Head of caudate nucleus (tissue), 42 donors: ENCODE measurements around the gene COX4I2.
A peak's percentile ranks its signal among the peaks of the same experiment; 100 is the strongest.

ENCODE experiments used
- DNase-seq, 42 donors: peaks; one replicate each; pipeline versions ENCODE4 v3.0.0 to v3.0.0-alpha.2; 2020 to 2021; ENCODE audit warnings: mixed read lengths in 7 of 42
- intact Hi-C: fragments of 100-400 bp; cut with DNase I; formaldehyde crosslinking; loops from one replicate; pipeline ENCODE4 v1.15.0; 2022

Gene COX4I2

DNA sequence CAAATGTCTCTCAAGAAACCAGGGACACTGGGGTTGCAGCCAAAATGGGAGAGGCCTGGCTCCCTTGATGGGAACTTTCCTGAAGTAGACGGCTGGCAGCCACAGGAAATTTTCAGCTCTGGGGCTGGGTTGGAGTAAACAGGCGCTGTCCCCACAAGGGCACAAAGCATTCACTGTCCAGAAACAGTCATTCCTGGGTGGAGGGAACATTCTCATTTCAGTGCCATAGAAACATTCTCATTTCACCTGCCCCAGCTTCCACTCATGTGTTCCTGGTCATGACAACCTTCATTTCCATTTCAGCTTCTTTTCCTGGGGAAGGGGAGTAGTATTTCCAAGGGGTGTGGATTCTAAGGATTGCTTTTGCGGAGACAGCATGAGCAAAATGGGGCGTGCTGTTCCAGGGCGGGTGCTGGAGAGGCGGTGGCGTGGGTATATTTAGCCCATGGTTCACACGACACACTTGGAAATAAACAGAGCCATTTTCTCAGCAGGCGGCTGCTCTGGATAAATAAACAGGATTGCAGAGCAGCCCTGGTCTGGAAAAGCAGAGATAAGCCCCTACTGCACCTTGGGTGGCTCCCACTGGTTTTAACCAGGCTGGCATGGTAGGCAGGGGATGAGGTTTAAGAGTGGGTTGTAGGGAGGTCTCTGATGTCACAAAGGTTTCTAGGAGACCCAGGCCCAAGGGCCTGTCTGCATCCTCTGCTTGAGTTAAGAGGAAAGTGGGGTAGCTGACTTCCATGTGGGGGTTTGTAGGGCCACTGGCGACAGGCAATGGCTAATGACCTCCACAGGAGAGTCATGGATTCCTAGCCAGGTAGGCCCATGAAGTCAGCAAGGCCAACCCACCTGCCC lies 32.9 kb downstream of the COX4I2 start:
- intact Hi-C loops = no loop called here
- DNase-seq = peak; percentile 62 to 92 (median 82)

DNA sequence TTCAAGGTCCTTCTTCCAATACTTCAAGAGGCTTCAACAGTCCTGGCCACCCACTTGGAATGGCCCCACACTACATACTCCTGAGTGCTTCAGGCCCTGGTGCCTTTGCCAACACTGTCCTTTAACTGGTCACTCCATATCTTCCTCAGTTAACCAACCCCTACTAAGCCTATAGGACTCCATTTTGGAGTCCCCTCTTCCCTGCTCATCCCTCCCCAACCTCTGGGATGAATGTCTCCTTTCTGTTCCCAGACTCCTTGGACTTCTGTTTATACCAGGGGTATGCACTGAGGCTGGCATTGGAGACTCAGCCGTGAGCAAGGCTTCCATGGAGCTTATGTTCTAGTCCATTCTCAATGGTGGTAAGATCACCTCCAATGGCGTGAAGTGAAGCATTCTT lies 33.6 kb downstream of the COX4I2 start:
- DNase-seq = no peak
- intact Hi-C loops = no loop called here

DNA sequence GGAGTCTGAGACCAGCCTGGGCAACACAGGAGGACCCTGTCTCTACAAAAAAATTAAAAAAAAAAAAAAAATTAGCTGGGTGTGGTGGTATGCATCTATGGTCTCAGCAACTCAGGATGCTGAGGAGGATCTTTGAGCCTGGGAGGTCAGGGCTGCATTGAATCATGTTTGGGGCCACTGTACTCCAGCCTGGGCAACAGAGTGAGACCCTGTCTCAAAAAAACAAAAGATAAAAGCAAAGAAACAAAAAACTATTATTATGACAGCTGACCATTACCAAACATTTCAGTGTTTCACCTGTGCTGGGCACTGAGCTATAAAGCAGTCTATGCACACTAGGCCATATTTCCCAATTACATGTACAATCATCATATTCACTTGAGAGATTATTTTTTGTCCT lies 35.7 kb downstream of the COX4I2 start:
- intact Hi-C loops = no loop called here

DNA sequence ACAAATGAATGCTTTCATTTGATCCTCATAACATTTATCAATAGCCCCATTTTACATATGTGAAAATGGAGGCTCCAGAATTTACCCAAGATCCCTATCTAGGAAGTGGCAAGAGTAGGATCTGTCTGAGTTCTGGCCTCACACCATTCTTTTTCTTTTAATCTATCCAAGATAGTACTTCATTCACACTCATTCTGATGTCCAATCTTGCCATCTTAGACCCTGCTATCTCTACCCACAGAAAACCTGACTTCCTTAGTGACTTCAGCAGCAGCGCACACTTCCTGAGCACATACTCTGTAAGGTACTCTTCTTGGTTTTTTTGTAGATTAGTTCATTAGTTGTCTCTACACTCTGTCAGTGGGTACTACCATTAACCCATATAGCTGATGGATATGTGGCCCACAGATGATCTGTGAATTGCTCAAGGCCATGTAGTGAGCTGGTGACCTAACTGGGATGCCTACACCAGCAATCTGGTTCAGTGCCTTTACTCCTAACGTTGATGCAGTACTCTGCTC lies 36.3 kb downstream of the COX4I2 start:
- DNase-seq = no peak

More for the DNA sequence above, 35.7 kb downstream of the COX4I2 start:
- DNase-seq = no peak

DNA sequence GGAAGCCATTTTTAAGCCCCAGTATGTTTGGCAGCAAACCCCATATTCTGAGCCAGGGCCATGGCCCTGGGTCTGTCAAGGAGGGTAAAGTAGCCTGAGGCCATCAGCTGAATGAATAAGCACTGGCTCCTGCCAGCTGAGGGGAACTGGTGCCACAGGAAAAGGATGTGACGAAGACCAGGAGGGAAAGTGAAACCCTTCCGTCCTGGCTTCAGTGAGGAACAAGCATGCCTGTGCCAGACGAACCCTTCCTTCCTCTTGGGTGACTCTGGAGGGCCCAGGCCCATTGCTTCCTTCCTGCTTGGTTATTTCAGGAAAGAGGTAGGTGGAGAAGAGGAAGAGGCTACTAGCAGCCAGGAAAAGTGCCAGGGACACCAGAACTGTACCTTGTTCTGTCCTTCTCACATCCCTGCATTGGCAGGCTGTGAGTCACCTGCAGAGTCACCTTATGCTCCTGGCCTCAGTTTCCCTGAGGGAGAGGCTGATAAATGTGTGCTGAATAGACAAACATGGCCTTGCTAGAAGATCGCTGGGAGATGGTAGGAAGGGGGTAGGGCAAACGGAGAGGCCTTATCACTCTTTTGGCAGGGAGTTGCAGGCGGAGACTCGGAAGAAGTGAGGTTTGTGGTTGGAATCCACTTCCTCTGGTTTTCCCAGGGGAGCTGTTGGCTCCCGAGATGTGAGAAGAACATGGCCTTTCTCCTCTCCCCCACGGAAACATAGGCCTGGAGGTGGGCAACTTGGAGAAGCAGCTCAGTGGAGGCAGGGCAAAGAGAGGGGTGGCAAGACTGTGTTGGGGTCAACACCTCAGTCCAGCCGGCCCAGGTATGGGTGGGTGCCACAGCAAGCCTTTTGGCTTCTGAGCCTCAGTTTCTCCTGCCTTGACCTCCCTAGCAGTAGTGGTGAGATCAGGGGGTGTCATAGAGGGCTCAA lies 37.4 kb downstream of the COX4I2 start:
- peak in 41 of 42 donors; percentile 27 to 86 (median 60) for DNase-seq
- intact Hi-C loops = no loop called here

More for the DNA sequence above, 36.3 kb downstream of the COX4I2 start:
- intact Hi-C loops = no loop called here

DNA sequence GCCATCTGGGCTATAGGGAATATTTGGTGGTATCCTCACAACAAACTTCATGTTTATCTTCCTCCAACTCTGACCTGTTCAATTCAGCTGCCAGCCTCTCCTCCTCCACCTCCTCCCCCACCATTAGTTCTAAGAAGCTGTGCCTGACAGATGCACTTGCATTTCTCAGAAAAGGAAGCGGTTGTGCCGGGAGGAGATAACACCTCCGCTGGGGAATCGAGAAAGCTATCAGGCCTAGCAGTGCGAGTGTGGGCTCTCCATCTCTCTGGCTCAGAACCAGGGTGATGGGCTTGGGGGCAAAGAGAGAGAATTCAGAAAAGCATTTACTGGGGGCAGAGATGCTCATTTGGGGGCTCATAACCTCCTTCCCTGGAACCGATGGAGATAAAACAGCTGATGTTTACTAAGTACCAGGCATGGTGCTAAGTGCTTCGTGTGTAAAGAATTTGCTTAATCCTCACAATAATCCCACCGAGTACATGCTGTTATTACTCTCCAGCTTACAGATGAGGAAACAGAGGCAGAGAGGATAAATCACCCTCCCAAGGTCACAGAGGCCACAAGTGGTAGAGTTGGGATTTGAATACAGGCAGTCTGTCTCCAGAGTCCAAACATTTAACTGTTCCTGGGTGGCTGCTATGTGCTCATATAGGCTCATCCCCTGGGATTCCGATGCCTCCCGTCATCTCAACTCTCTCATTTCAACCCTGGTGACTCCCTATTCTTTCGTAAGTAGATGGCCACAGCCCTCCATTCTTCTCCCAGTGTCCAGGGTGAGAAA lies 38.3 kb downstream of the COX4I2 start:
- DNase-seq = peak in 40 of 42 donors; percentile 19 to 92 (median 66)
- intact Hi-C loops = no loop called here

DNA sequence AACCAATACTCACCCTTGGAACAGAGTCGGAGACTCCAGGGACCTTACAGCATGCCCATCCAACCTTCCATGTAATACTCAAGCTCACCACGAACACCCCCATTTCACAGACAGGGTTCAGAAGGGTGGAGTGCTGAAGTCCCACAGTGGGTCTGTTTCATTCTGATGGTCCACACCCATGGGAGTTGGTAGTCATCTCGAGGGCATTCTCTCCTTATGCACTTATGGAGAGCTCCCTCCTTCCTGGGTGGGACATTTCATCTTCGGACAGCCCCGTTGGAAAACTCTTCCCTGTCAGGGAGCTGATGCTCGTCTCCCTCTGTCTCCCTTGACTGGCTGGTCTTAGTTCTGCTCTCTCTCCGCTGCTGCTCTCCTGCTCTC lies 38.9 kb downstream of the COX4I2 start:
- DNase-seq = no peak
- intact Hi-C loops = no loop called here

DNA sequence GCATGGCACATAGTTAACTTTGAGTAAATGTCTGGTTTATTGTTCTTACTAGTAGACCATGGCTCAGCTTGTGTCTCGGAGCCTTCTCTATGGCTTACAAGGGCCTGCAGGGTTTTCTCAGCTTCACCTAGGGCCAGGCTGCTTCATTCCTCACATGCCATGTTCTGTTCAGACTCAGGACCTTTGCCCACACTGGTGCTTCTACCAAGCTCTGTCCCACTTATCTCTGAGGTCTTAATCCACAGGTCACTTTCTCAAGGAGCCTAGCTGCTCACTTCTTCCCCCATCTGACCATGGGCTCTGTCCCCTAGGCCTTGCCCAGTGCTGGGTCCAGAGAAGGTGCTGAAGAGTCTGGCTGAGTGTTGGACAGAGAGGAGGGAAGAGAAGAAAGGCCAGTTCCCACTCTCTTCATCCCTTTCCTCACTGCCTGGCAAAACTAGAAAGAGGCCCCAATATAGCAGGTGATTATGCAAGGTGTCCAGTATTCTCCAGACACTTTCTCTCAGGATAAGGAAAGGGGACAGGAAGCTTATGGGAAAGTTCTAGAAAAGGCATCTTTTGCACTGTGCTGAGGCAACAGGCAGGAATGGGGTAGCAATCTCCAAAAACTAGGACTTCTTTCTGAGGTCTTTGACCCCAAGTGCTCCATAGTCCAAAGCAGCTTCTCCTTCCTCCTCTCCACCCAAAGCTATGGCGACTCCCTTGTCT lies 40.0 kb downstream of the COX4I2 start:
- DNase-seq = no peak
- intact Hi-C loops = no loop called here

DNA sequence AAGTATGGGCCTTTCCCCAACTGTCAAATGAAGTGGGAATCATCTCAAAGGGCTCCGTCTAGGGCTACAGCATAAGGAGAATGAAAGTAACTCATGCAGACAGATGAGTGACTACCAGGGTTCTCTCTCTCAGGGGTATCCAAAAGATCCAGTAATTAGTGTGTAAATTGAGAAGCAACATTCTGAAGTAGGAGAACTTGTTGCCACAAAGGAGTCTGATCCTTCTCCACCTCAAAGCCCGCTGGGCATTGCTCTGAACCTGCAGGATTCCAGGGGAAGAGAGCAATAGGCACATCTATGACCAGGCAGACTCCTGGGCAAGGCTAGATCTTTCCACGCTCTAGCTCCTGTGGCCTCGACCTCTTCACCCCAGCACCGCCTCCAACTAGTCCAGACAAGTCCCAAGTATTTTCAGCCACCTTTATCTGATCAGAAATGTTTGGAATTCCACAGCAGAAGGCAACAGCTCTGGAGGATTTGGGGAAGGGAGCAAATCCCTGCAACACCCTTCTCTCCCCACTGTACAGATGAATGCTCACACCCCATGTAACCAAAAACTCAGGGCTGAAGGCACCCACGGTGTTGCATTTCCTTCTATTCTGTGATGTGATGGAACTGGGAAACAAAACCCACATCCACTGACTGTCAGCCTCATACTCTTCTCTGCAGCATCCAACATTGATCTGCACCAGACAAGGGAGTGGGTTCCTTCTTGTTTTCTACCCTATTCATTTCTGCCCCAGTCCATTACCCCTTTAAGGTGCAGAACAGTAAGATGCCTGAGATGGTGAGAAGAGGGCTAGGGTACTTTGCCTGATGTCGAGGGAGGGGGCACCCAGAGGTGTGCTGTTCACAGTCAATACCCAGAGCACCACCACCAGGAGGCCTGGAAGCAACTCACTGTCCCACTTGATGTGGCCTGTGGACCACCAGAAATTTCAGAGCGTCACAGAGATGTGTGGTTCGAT lies 41.0 kb downstream of the COX4I2 start:
- intact Hi-C loops = no loop called here
- DNase-seq = peak in 1 of 42 donors; percentile 43

DNA sequence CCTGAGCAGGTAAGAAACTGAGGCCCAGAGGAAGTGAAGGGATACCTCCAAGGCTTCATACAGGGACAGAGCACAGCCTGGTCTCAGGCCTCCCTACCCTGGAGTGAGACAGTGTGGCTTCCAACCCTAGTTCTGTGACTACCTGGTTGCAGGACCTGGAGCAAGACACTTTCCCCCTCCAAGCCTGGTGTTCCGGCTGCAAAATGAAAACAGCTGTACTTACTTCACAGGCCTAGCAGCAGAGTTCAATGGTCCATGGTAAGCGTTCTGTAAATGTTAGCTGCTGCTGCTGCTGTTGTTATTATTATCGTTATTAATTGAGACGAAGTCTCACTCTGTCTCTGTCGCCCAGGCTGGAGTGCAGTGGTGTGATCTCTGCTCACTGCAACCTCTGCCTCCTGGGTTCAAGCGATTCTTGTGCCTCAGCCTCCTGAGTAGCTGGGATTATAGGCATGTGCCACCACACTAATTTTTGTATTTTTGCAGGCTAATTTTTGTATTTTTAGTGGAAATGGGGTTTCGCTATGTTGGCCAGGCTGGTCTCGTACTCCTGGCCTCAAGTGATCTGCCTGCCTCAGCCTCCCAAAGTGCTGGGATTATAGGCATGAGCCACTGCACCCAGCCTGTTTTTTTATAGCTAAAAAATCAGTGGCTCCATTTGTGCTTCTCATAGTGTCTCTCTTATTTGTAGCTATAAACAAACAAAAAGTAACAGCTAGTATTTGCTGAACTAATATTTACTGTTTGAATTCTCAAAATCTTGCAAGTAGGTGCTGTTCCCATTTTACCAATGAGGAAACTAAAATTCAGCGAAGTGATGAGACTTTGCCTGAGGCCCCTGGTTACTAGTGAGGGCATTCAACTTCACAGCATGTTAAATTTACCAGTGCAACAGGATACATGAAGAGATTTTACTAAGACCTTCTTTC lies 41.9 kb downstream of the COX4I2 start:
- no peak for DNase-seq
- intact Hi-C loops = no loop called here

DNA sequence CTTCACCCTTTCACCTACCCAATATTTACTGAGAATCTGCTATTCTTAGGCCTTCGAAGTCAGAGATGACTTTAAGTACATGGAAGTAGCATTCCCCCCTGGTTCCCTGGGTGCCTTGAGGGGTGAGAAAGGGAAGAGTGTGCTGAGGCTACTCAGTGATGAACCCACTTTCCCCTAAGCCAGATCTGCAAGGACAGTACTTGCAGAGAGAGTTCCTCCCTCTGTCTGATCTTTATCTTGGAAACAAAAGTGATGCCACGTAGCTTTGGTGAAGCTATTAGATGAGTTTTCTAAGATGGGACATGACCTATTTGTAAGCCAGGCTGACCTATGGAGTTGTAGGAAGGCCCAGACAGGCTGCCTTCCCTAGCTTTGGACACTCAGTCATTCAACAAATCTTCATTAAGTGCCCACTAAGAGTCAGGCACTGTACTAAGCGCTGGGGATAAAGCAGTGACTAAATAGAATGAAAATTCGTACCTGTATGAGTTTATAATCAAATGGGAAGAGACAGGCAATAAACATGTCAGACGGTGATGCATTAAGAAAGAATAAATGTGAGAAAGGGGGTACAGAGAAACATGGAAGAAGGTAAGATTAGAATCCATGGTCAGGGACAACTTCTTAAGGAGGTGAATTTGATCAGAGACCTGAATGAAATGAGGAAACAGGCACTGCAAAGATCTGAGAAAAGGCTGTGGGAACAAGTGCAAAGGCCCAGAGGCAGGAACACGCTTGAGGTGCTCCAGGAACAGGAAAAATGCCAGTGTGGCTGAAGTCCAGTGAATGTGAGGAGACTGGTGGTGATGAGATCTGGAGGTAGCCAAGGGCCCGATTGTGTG lies 42.8 kb downstream of the COX4I2 start:
- DNase-seq = no peak
- intact Hi-C loops = no loop called here

DNA sequence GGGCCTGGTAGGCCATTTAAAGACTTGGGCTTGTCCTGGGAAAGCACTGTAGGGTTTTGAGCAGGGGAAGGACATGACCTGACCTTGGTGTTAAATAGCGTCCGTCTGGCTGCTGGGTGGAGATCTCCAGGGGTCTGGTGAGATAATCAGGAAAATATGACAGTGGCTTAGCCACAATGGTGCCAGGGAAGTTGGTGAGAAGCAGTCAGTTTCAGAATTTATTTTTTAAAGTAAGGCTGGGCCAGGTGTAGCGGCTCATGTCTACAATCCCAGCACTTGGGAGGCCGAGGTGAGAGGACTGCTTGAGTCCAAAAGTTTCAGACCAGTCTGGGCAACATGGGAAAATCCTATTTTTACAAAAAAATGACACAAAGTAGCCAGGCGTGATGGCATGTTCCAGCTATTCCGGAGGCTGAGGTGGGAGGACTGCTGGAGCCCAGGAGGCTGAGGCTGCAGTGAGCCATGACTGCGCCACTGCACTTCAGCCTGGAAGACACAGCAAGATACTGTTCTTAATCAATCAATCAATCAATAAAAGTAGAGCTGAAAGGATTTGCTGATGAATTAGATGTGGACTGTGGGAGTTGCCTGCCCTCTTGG lies 43.5 kb downstream of the COX4I2 start:
- intact Hi-C loops = no loop called here
- no peak for DNase-seq

DNA sequence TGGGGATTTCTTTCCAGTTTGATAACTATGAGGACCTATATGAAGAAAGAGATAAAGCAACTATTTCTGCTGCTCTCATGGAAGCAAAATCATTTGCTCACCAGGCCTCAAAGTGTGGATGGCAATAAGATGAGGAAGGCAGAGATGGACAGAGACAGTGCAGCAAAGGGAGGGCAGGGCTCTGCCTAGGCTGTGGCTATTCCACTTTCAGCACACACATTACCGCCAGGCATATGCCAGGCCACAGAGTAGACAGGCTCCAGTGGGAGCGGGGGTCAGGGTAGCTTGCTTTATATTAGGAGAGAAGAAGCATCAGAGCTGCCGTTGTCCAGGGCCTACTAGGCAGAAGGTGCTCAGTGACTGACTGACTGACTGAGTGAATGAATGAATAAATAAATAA lies 44.1 kb downstream of the COX4I2 start:
- DNase-seq = no peak
- intact Hi-C loops = no loop called here

DNA sequence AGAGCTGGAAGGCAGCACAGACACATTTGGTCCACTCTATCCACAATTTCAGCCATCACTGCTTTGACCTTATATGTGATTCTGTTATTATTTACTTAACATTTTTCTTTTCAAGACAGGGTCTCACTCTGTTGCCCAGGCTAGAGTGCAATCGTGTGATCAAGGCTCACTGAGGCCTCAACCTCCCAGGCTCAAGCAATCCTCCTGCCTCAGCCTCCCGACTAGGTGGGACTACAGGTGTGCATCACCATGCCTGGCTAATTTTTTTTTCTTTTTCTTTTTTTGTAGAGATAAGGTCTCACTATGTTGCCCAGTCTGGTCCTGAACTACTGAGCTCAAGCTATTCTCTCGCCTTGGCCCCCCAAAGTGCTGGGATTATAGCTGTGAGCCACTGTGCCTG lies 44.6 kb downstream of the COX4I2 start:
- no peak for DNase-seq
- intact Hi-C loops = no loop called here

DNA sequence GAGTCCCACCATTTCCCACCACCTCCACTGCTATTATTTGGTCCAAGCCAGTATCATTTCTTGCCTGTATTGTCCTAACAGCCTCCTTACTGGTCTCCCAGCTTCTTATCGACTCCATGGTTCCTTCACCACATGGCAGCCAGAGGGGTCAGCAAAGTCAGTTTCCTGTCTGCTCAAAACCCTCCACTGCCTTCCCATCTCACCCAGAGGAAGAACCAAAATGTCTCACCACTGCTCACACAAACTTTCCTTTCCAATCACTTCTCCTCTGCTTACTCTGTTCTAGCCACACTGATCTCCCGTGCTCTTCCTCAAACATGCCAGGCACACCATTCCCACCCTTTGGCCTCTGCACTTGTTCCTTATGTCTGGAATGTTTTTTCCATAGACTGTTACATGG lies 45.2 kb downstream of the COX4I2 start:
- intact Hi-C loops = no loop called here
- no peak for DNase-seq
